H9 (cell line): ENCODE results near the gene SLC11A1. TPM values are rescaled to one million over a fixed set of nuclear protein-coding genes. Genes with fewer than 3 reads are reported as not detected.

Experiments
- DNase-seq: peaks from one replicate; pipeline ENCODE4 v3.0.0-alpha.2; 2017
- H2AFZ ChIP-seq: one replicate; pipeline ENCODE4 v1.6.1; 2013; ENCODE audit warnings: mild to moderate bottlenecking, low read length, control low read depth, moderate library complexity
- H2AK5ac ChIP-seq: 2 replicates; pipeline ENCODE4 v1.6.1; 2013; ENCODE audit warnings: low read length, control low read depth, mixed read lengths; ENCODE audit not compliant: insufficient read length
- H2BK120ac ChIP-seq: one replicate; pipeline ENCODE4 v1.6.1; 2013; ENCODE audit warnings: low read depth, mild to moderate bottlenecking, low read length, control low read depth, inconsistent platforms; ENCODE audit not compliant: poor library complexity, severe bottlenecking
- H2BK12ac ChIP-seq: 2 replicates; pipeline ENCODE4 v1.6.1; 2013; ENCODE audit warnings: low read length, control low read depth, mixed read lengths, low read depth; ENCODE audit not compliant: insufficient read length
- H2BK15ac ChIP-seq: 2 replicates; pipeline ENCODE4 v1.6.1; 2013; ENCODE audit warnings: low read depth, low read length, control low read depth
- H2BK20ac ChIP-seq: one replicate; pipeline ENCODE4 v1.6.1; 2013; ENCODE audit warnings: low read depth, mild to moderate bottlenecking, low read length, control low read depth, inconsistent platforms; ENCODE audit not compliant: poor library complexity, severe bottlenecking
- H2BK5ac ChIP-seq: 2 replicates; pipeline ENCODE4 v1.6.1; 2013; ENCODE audit warnings: low read length, control low read depth, mixed read lengths; ENCODE audit not compliant: insufficient read length
- H3K14ac ChIP-seq: 2 replicates; pipeline ENCODE4 v1.6.1; 2013; ENCODE audit warnings: low read length, control low read depth; ENCODE audit not compliant: insufficient read depth
- H3K18ac ChIP-seq: 2 replicates; pipeline ENCODE4 v1.6.1; 2013; ENCODE audit warnings: low read depth, mild to moderate bottlenecking, mixed read lengths, low read length, control low read depth; ENCODE audit not compliant: insufficient read length
- H3K23ac ChIP-seq: 2 replicates; pipeline ENCODE4 v1.6.1; 2013; ENCODE audit warnings: low read length, control low read depth, mixed read lengths, low read depth; ENCODE audit not compliant: insufficient read length
- H3K23me2 ChIP-seq: 2 replicates; pipeline ENCODE4 v1.6.1; 2013; ENCODE audit warnings: low read depth, mild to moderate bottlenecking, mixed read lengths, low read length, control low read depth; ENCODE audit not compliant: insufficient read length, poor library complexity, severe bottlenecking
- H3K27ac ChIP-seq: 2 replicates; pipeline ENCODE4 v1.5.1; 2013; ENCODE audit warnings: low read length, control low read depth, mixed read lengths, low read depth; ENCODE audit not compliant: insufficient read length
- H3K27me3 ChIP-seq: 2 replicates; pipeline ENCODE4 v1.6.1; 2013; ENCODE audit warnings: low read length, control low read depth, inconsistent platforms; ENCODE audit not compliant: insufficient read depth
- H3K4ac ChIP-seq: 2 replicates; pipeline ENCODE4 v1.6.1; 2013; ENCODE audit warnings: low read depth, mild to moderate bottlenecking, control low read depth, inconsistent platforms, low read length, moderate library complexity
- H3K4me1 ChIP-seq: 2 replicates; pipeline ENCODE4 v1.6.1; 2013; ENCODE audit warnings: low read length, control low read depth, inconsistent platforms; ENCODE audit not compliant: insufficient read depth
- H3K4me2 ChIP-seq: 2 replicates; pipeline ENCODE4 v1.6.1; 2013; ENCODE audit warnings: low read length, control low read depth, mixed read lengths; ENCODE audit not compliant: insufficient read length, insufficient read depth
- H3K56ac ChIP-seq: 2 replicates; pipeline ENCODE4 v1.6.1; 2013; ENCODE audit warnings: low read depth, mild to moderate bottlenecking, mixed read lengths, low read length, control low read depth; ENCODE audit not compliant: insufficient read length
- H3K79me1 ChIP-seq: 2 replicates; pipeline ENCODE4 v1.6.1; 2013; ENCODE audit warnings: low read depth, mild to moderate bottlenecking, moderate library complexity, low read length, control low read depth, inconsistent platforms; ENCODE audit not compliant: insufficient read depth, poor library complexity, severe bottlenecking
- H3K79me2 ChIP-seq: 2 replicates; pipeline ENCODE4 v1.6.1; 2013; ENCODE audit warnings: low read length, control low read depth, inconsistent platforms; ENCODE audit not compliant: insufficient read depth
- H3K9ac ChIP-seq: 2 replicates; pipeline ENCODE4 v1.6.1; 2013; ENCODE audit warnings: low read length, control low read depth, mixed read lengths; ENCODE audit not compliant: insufficient read length; ENCODE audit errors: extremely low read depth
- H3K9me3 ChIP-seq: one replicate; pipeline ENCODE4 v1.6.1; 2013; ENCODE audit warnings: low read depth, low read length, inconsistent platforms; ENCODE audit not compliant: control insufficient read depth
- H3T11ph ChIP-seq: one replicate; pipeline ENCODE4 v1.6.1; 2013; ENCODE audit warnings: mild to moderate bottlenecking, low read length, control low read depth, inconsistent platforms
- H4K20me1 ChIP-seq: one replicate; pipeline ENCODE4 v1.6.1; 2013; ENCODE audit not compliant: control insufficient read depth, insufficient read length, insufficient read depth
- H4K5ac ChIP-seq: 2 replicates; pipeline ENCODE4 v1.6.1; 2013; ENCODE audit warnings: low read depth, mild to moderate bottlenecking, mixed read lengths, low read length, control low read depth; ENCODE audit not compliant: insufficient read length
- H4K8ac ChIP-seq: replicated peaks from 2 replicates; pipeline ENCODE4 v1.6.1; 2013; ENCODE audit warnings: low read length, control low read depth, mixed read lengths, low read depth; ENCODE audit not compliant: insufficient read length
- H4K91ac ChIP-seq: 2 replicates; pipeline ENCODE4 v1.6.1; 2013; ENCODE audit warnings: low read depth, mild to moderate bottlenecking, moderate library complexity, mixed read lengths, low read length, control low read depth; ENCODE audit not compliant: insufficient read length
- H3K27ac Mint-ChIP-seq, 3 experiments: 2 replicates in 2 of 3; 3 replicates in 1 of 3; pipeline ENCODE4 v1.8.0; 2020 to 2021; ENCODE audit warnings: mixed read lengths in 3 of 3, mild to moderate bottlenecking in 1 of 3, moderate library complexity in 1 of 3
- H3K27me3 Mint-ChIP-seq: 2 replicates; pipeline ENCODE4 v1.8.0; 2021; ENCODE audit warnings: low read depth, mild to moderate bottlenecking, moderate library complexity, mixed read lengths
- H3K36me3 Mint-ChIP-seq, 3 experiments: 2 replicates in 2 of 3; 3 replicates in 1 of 3; pipeline ENCODE4 v1.8.0; 2020 to 2021; ENCODE audit warnings: low read depth in 3 of 3, mixed read lengths in 3 of 3; ENCODE audit not compliant: insufficient read depth in 1 of 3
- H3K4me1 Mint-ChIP-seq, 2 experiments: 2 replicates each; pipeline ENCODE4 v1.8.0; 2020; ENCODE audit warnings: mixed read lengths in 2 of 2
- H3K4me3 Mint-ChIP-seq, 2 experiments: 2 replicates in 1 of 2; 3 replicates in 1 of 2; pipeline ENCODE4 v1.8.0; 2020 to 2021; ENCODE audit warnings: mild to moderate bottlenecking in 2 of 2, mixed read lengths in 2 of 2, moderate library complexity in 1 of 2
- H3K9me3 Mint-ChIP-seq, 2 experiments: 2 replicates in 1 of 2; 3 replicates in 1 of 2; pipeline ENCODE4 v1.8.0; 2020; ENCODE audit warnings: mild to moderate bottlenecking in 2 of 2, mixed read lengths in 2 of 2, moderate library complexity in 1 of 2
- microRNA-seq: library from miRNA; unstranded; fragments of <30 nt; microRNA quantifications from one replicate; pipeline ENCODE4, GENCODE V29; 2020; ENCODE audit warnings: borderline microRNAs expressed
- total RNA-seq: library from RNA; stranded (reverse); gene quantifications from 2 replicates; pipeline ENCODE4 v1.2.1, GENCODE V29; 2021
- TF ChIP-seq, protein P1 (sequence below): fragments of 200-600 bp; sonication (generic); conservative IDR thresholded peaks from 3 replicates; pipeline ENCODE4 v1.8.0; 2021; ENCODE audit warnings: antibody characterized with exemption, mild to moderate bottlenecking

The SLC11A1 gene
- total RNA-seq, 1 experiment from 2014 or later: 0.11 TPM

DNA sequence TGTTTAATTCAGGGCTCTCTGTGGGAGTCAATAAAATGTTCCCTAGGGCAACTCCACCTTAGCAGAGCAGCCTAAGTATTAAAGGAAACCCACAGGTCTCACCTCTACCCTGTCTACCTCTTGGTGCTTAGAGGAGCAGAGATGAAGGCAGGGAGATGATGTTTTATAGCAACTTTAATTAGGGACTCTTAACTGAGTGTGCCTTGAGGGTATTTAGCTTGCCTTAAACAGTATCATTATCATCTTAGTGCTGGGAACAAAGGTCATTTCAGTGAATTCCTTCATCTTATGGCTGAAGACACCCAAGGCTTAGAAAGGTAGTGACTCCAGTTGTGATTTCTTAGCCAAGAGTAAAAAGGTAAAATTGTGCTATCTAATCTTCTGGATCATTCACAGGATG, 63.5 kb downstream of the SLC11A1 start:
- Histone ChIP-seq H3K4me2 (no peak overlapping the region), H3K56ac (no peak overlapping the region), H2AFZ (no peak overlapping the region), H3K27ac (no peak overlapping the region), H3K9ac (no peak overlapping the region), H2AK5ac (no peak overlapping the region), H3K79me2 (no peaks in the 10 kb centered on the region), H3K23me2 (no peaks in the 10 kb centered on the region), H3K14ac (no peak overlapping the region), H3K27me3 (no peaks in the 10 kb centered on the region), H3K4ac (no peak overlapping the region), H2BK15ac (no peak overlapping the region), H3K9me3 (no peaks in the 10 kb centered on the region), H2BK20ac (no peak overlapping the region), H3T11ph (no peak overlapping the region), H4K20me1 (no peaks in the 10 kb centered on the region), H3K18ac (no peak overlapping the region), H3K4me1 (no peaks in the 10 kb centered on the region), H2BK5ac (no peak overlapping the region), H3K79me1 (no peaks in the 10 kb centered on the region), H4K5ac (no peak overlapping the region), H3K23ac (no peak overlapping the region), H4K91ac (no peak overlapping the region), H2BK12ac (no peak overlapping the region), H2BK120ac (no peak overlapping the region), H4K8ac (no peak overlapping the region)
- Mint-ChIP-seq H3K4me1 (peaks cover 0 to under 1% of the 10 kb centered on the region in 2 experiments; a peak in 1 of 4 replicates), H3K9me3 (no peaks in the 10 kb centered on the region), H3K27ac (no peak overlapping the region), H3K36me3 (peaks cover 3 to 40% (median 19%) of the 10 kb centered on the region in 3 experiments), H3K4me3 (no peak overlapping the region), H3K27me3 (no peaks in the 10 kb centered on the region)
- no peak for DNase-seq
- TF ChIP-seq, protein P1, sequence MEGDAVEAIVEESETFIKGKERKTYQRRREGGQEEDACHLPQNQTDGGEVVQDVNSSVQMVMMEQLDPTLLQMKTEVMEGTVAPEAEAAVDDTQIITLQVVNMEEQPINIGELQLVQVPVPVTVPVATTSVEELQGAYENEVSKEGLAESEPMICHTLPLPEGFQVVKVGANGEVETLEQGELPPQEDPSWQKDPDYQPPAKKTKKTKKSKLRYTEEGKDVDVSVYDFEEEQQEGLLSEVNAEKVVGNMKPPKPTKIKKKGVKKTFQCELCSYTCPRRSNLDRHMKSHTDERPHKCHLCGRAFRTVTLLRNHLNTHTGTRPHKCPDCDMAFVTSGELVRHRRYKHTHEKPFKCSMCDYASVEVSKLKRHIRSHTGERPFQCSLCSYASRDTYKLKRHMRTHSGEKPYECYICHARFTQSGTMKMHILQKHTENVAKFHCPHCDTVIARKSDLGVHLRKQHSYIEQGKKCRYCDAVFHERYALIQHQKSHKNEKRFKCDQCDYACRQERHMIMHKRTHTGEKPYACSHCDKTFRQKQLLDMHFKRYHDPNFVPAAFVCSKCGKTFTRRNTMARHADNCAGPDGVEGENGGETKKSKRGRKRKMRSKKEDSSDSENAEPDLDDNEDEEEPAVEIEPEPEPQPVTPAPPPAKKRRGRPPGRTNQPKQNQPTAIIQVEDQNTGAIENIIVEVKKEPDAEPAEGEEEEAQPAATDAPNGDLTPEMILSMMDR: no peak

Small RNA genes lying within 50 kb of the gene (microRNA-seq; reads per million reads assigned to microRNA genes)
- 1,419 reads per million, percentile 96 among the genes with 10 or more reads in this experiment for gene MIR26B
- gene MIR6810: not detected

Other genes starting within 250 kb of the SLC11A1 start
- not detected in 2 replicates for gene CXCR1, start 215.3 kb upstream of the SLC11A1 start, total RNA-seq
- gene ARPC2, start 165.1 kb upstream of the SLC11A1 start, total RNA-seq: 197 and 204 TPM in 2 replicates
- 0.37 and 0.44 TPM in 2 replicates for gene GPBAR1, start 121.3 kb upstream of the SLC11A1 start, total RNA-seq
- 103 and 106 TPM in 2 replicates for gene AAMP, start 112.1 kb upstream of the SLC11A1 start, total RNA-seq
- 31.6 and 32.3 TPM in 2 replicates for gene PNKD, start 111.8 kb upstream of the SLC11A1 start, total RNA-seq
- 17.4 and 20.1 TPM in 2 replicates for gene TMBIM1, start 89.8 kb upstream of the SLC11A1 start, total RNA-seq
- not detected in 2 replicates for gene CATIP, start 25.4 kb upstream of the SLC11A1 start, total RNA-seq
- 52.3 and 56.6 TPM in 2 replicates for gene CTDSP1, start 17.6 kb downstream of the SLC11A1 start, total RNA-seq
- 4.0 and 4.2 TPM in 2 replicates for gene VIL1, start 36.9 kb downstream of the SLC11A1 start, total RNA-seq
- gene USP37, start 186.1 kb downstream of the SLC11A1 start, total RNA-seq: 34.5 and 34.9 TPM in 2 replicates
- 83.5 and 91.2 TPM in 2 replicates for gene CNOT9, start 186.6 kb downstream of the SLC11A1 start, total RNA-seq
- 0.18 and 0.42 TPM in 2 replicates for gene PLCD4, start 225.6 kb downstream of the SLC11A1 start, total RNA-seq